Fibroblast of pulmonary artery (primary cell): ENCODE data around the gene BEAN1.

Experiments used
- DNase-seq: peaks from one replicate; pipeline ENCODE4 v3.0.0-alpha.2; 2010; ENCODE audit warnings: low read depth
- H3K4me3 ChIP-seq: replicated peaks from 2 replicates; pipeline ENCODE4 v1.5.1; 2011; ENCODE audit warnings: low read depth, mild to moderate bottlenecking, control low read depth, low read length, moderate library complexity
- TF ChIP-seq, protein P1 (sequence below): IDR thresholded peaks from 2 replicates; pipeline ENCODE4 v1.5.1; 2011; ENCODE audit warnings: mild to moderate bottlenecking, control low read depth, low read length, inconsistent platforms; ENCODE audit errors: missing control alignments

Gene BEAN1

DNA sequence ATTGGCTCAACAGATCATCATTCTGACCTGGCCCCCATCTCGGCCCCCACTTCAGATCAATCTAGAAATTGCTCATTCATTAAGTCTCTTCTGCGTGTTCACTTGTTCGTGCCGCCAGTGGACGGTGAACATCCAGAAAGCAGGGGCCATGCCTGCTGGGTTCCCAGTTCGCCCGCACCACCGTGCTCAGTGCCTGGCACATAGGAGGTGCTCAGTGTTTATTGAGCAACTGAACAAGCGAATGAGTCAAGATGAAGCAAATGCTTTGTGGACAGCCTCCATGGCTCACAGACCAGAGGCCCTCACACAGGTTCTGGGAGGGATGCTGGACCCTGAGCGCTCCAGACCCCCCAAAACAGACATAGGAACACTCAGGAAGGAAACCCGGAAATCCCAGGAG lies 13.9 kb downstream of the BEAN1 start:
- TF ChIP-seq, protein P1, sequence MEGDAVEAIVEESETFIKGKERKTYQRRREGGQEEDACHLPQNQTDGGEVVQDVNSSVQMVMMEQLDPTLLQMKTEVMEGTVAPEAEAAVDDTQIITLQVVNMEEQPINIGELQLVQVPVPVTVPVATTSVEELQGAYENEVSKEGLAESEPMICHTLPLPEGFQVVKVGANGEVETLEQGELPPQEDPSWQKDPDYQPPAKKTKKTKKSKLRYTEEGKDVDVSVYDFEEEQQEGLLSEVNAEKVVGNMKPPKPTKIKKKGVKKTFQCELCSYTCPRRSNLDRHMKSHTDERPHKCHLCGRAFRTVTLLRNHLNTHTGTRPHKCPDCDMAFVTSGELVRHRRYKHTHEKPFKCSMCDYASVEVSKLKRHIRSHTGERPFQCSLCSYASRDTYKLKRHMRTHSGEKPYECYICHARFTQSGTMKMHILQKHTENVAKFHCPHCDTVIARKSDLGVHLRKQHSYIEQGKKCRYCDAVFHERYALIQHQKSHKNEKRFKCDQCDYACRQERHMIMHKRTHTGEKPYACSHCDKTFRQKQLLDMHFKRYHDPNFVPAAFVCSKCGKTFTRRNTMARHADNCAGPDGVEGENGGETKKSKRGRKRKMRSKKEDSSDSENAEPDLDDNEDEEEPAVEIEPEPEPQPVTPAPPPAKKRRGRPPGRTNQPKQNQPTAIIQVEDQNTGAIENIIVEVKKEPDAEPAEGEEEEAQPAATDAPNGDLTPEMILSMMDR: no peak
- DNase-seq: no peak
- H3K4me3 ChIP-seq: no peak overlapping the region

DNA sequence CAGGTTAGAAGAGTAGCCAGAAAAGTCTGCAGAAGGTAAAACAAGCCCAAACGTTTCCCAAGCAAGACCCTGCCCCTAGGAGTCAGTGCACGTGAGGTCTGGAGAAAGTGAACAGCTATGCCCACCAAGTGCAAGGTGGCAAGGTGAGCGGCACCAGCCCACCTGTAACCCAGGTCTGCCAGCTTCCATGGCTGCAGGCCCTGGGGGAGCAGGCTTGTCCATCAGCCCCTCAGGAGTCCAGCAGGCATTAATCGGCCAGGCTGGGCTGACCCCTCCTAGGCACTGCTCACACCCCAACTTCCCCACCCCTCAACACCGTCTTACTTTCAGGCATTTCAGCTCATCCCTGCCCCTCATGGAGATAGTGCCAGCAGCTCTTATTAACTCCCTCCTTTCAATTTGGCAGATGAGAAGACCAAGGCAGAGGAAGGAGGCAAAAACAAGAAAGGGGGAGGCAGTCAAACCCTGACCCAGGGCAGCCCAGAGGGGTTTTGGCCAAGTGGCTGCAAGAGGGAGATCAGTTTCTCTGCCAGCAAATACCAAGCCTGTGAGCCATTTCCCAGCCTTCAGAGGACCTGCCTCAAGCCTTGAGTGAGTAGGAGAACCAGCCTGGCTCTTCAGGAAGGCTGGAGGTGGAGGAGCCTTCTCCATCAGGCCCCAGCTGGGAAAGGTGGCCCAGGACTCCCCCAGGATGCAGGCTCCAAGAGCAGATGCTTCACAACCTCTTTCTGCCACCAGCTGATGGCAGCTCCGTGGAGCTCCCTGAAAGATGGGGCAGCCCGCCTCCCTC lies 14.7 kb downstream of the BEAN1 start:
- no peak overlapping the region for H3K4me3 ChIP-seq
- DNase-seq: peak; percentile 57
- TF ChIP-seq, protein P1: no peak

DNA sequence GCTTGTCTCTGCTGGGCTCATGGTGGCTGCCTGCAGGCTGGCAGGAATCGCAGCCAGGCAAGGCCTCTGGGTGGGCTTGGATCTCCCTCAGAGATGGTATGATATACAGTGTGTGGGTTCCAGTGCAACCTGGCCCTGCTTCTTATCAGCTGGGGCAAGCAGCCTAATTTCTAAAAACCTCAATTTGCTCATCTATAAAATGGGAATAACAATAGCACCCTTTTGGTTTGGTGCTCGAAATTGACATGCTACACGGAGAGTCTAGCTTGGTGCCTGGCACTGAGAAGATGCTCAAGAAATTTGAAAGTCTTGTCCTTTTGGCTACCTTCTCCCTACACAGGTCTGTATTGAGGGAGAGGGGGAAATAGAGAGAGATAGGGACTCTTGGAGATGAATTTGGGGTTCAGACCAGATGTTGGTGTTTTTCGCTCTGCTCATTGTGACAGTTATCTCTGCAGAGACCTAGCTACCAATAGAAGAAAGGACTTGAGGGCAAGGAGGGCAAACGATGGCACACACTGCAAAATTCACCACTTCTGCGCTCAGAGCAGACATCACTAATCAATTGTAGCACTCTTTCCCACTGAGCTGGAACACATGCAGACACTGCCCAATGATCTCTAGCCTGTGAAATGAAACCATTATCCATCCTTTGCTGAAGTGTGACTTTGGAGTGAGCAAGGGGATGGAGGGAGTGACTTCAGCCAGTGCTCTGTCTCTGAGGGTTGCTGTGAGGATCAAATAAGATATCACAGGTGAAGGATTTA lies 15.6 kb downstream of the BEAN1 start:
- DNase-seq: no peak
- H3K4me3 ChIP-seq: no peak overlapping the region
- TF ChIP-seq, protein P1: no peak

DNA sequence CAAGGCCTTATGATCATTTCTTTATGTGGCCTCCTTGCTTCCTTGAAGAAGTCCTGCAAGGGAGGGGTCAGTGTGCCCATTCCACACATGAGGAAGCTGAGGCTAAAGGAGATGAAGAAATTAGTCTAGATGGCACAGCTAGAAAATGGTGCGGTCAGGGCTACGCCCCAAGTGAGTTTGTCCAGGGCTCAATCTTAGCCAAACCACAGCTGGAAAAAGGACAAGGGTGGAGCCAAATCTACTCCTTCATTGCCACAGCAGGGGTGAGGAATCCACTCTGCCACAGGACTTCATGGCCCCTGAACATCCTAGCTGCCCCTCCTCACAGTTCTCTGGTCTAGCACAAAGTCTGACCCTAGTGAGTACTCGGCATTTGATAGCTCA lies 16.2 kb downstream of the BEAN1 start:
- no peak overlapping the region for H3K4me3 ChIP-seq
- TF ChIP-seq, protein P1: no peak
- no peak for DNase-seq

DNA sequence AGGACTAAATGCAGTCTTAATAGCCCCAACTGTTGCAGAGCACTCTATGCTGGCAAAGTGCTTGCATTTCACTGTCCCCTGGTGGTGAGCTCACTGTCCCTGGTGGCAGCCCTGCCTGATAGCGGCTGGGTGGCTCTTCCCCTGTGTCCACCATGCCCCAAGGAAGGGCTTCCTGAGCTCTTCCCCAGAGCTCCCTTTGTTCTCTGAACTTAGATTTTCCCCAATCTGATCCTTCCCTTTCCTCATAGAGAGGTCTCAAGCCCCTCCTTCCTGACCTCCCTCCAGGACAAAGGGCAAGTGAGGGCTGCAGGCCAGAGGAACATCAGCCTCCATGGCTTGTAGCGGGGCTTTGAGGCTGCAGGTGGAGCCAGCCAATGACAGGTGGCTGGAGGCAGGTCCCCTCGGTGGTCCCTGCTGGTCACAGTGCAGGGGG lies 17.0 kb downstream of the BEAN1 start:
- H3K4me3 ChIP-seq: no peak overlapping the region
- DNase-seq: no peak
- TF ChIP-seq, protein P1: no peak

DNA sequence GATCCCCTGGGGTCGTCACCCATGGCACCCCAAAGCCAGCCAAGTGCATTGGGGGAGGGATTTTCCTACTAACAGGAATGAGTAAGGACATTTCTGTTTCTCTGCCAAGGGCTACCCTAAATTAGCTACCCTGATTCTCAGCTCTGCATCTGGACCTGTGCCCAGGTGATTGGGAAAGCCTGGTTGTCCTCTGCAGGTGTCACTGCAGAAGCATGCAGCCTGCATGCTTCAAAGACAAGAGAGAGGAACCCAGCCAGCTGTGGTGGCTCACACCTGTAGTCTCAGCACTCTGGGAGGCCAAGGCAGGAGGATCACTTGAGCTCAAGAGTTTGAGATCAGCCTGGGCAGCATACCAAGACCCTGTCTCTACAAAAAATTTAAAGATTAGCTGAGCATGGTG lies 19.6 kb downstream of the BEAN1 start:
- TF ChIP-seq, protein P1: no peak
- no peak for DNase-seq
- no peak overlapping the region for H3K4me3 ChIP-seq
